HepG2 (cell line): ENCODE results near the gene SMIM36. TPM values are rescaled to one million over a fixed set of nuclear protein-coding genes. Genes with fewer than 3 reads are reported as not detected.

Experiments used
- ERF ChIP-seq: IDR thresholded peaks from 2 replicates; pipeline ENCODE4 v1.6.1; 2018; ENCODE audit warnings: missing biosample characterization, missing genetic modification reagents
- FOXJ3 ChIP-seq: sonication (generic); formaldehyde crosslinking; IDR thresholded peaks from 2 replicates; pipeline ENCODE4 v1.4.0; 2020; ENCODE audit warnings: missing genetic modification reagents, mild to moderate bottlenecking, borderline replicate concordance
- KAT7 ChIP-seq: IDR thresholded peaks from 2 replicates; pipeline ENCODE4 v1.6.1; 2018; ENCODE audit warnings: borderline replicate concordance, missing compliant biosample characterization
- KMT2A ChIP-seq: sonication (generic); formaldehyde crosslinking; IDR thresholded peaks from 2 replicates; pipeline ENCODE4 v1.4.0; 2020; ENCODE audit warnings: missing genetic modification reagents
- SP5 ChIP-seq: IDR thresholded peaks from 2 replicates; pipeline ENCODE4 v1.6.1; 2016; ENCODE audit warnings: low read depth, borderline replicate concordance
- ZBTB38 ChIP-seq: sonication (generic); formaldehyde crosslinking; IDR thresholded peaks from 2 replicates; pipeline ENCODE4 v1.5.1; 2020; ENCODE audit warnings: mild to moderate bottlenecking, missing genetic modification reagents
- ZKSCAN8 ChIP-seq: IDR thresholded peaks from 2 replicates; pipeline ENCODE4 v1.6.1; 2016; ENCODE audit warnings: borderline replicate concordance, missing genetic modification reagents, missing compliant biosample characterization
- ZNF274 ChIP-seq: sonication (generic); formaldehyde crosslinking; IDR thresholded peaks from 2 replicates; pipeline ENCODE4 v1.5.1; 2020; ENCODE audit warnings: mild to moderate bottlenecking, missing genetic modification reagents
- ZNF317 ChIP-seq: sonication (generic); formaldehyde crosslinking; IDR thresholded peaks from 2 replicates; pipeline ENCODE4 v1.5.0; 2020; ENCODE audit warnings: mild to moderate bottlenecking, missing genetic modification reagents
- ZNF326 ChIP-seq: sonication (generic); formaldehyde crosslinking; IDR thresholded peaks from 2 replicates; pipeline ENCODE4 v1.4.0; 2020; ENCODE audit warnings: missing genetic modification reagents, borderline replicate concordance
- ZNF350 ChIP-seq: sonication (generic); formaldehyde crosslinking; IDR thresholded peaks from 2 replicates; pipeline ENCODE4 v1.4.0; 2020; ENCODE audit warnings: mild to moderate bottlenecking, low read depth, missing genetic modification reagents, borderline replicate concordance
- ZNF431 ChIP-seq: sonication (generic); formaldehyde crosslinking; IDR thresholded peaks from 2 replicates; pipeline ENCODE4 v1.9.0; 2022; ENCODE audit warnings: missing genetic modification reagents, low read depth, mild to moderate bottlenecking, borderline replicate concordance
- ZSCAN31 ChIP-seq: sonication (generic); formaldehyde crosslinking; IDR thresholded peaks from 2 replicates; pipeline ENCODE4 v1.5.0; 2020; ENCODE audit warnings: low read depth, mild to moderate bottlenecking, missing genetic modification reagents
- polyA plus RNA-seq, 8 experiments: library from polyadenylated mRNA; depleted of rRNA in 3 of 8; stranded (reverse) in 7 of 8; unstranded in 1 of 8; fragments of >200 nt; fragmentation: Illumina TruSeq in 4 of 8; extraction: Trizol in 4 of 8; gene quantifications; 2 replicates each; pipeline versions ENCODE4 v1.2.1 to v1.2.3, GENCODE V29; 2011 to 2016; ENCODE audit warnings: low read depth in 4 of 8, missing spikeins in 1 of 8, mixed read lengths in 1 of 8; ENCODE audit not compliant: insufficient read depth in 1 of 8
- total RNA-seq, 5 experiments: library from RNA; depleted of rRNA; stranded (reverse); fragments of >200 nt; fragmentation: Illumina TruSeq; extraction: Trizol; gene quantifications; 2 replicates each; pipeline ENCODE4 v1.2.3, GENCODE V29; 2016; ENCODE audit warnings: low read depth in 1 of 5
- TF ChIP-seq, protein P1 (sequence below): sonication (generic); formaldehyde crosslinking; IDR thresholded peaks from 2 replicates; pipeline ENCODE4 v1.9.0; 2022; ENCODE audit warnings: missing genetic modification reagents, mild to moderate bottlenecking, borderline replicate concordance
- TF ChIP-seq, protein P2 (sequence below): sonication (generic); formaldehyde crosslinking; IDR thresholded peaks from 2 replicates; pipeline ENCODE4 v1.4.0; 2020; ENCODE audit warnings: missing genetic modification reagents
- TF ChIP-seq, protein P3 (sequence below): sonication (generic); formaldehyde crosslinking; IDR thresholded peaks from 2 replicates; pipeline ENCODE4 v1.5.1; 2020; ENCODE audit warnings: mild to moderate bottlenecking, missing genetic modification reagents, moderate library complexity

SMIM36 gene
- total and polyA plus RNA-seq, 2 of the 13 experiments (the other 11 are each of a cell fraction or from before 2014, with no cell fraction given) = not detected

DNA sequence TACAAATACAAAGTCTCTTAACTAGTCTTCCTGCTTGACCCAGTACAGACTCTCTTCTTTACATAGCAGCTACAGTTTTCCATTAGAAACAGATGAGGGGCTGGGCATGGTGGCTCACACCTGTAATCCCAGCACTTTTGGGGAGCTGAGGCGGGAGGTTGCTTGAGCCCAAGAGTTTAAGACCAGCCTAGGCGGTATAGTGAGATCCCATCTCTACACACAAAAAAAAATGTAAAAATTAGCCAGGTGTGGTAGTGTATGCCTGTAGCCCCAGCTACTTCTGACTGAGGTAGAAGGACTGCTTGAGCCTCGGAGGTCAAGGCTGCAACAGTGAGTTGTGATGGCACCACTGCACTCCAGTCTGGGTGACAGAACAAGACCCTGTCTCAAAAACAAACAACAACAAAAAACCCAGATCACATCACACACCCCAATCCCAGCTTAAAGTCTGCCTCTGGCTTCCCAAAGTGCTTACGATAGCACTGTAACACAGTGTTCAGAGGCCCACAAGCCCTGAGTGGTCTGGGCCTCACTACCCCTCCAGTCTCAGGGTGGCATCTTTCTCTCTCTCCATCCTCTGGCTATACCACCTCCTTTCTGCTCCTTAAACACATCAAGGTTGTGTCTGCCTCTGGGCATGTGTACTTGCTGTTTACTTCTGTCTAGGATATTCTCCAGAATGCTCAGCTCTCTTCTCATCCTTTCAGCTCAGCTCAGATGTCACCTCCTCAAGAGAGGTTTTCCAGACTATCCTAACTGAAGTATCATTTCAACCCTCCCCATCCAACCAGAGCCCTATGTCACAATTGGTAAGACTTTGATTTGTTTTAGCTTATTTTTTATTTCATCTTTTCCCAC lies 93.6 kb downstream of the SMIM36 start (continued):
- TF ChIP-seq ZNF350 (CRISPR knock-in tag) = peak; percentile 42; the same call in 1 of the 2 replicates
- TF ChIP-seq FOXJ3 = no peak
- peak; percentile 15; the same call in 1 of the 2 replicates for TF ChIP-seq ZSCAN31 (CRISPR knock-in tag)
- TF ChIP-seq, protein P1, sequence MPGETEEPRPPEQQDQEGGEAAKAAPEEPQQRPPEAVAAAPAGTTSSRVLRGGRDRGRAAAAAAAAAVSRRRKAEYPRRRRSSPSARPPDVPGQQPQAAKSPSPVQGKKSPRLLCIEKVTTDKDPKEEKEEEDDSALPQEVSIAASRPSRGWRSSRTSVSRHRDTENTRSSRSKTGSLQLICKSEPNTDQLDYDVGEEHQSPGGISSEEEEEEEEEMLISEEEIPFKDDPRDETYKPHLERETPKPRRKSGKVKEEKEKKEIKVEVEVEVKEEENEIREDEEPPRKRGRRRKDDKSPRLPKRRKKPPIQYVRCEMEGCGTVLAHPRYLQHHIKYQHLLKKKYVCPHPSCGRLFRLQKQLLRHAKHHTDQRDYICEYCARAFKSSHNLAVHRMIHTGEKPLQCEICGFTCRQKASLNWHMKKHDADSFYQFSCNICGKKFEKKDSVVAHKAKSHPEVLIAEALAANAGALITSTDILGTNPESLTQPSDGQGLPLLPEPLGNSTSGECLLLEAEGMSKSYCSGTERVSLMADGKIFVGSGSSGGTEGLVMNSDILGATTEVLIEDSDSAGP (CRISPR knock-in tag) = peak; percentile 18; the same call in 1 of the 2 replicates
- TF ChIP-seq SP5 (CRISPR knock-in tag) = peak; percentile 6; the same call in 1 of the 2 replicates
- TF ChIP-seq ZNF274 (CRISPR knock-in tag) = 0 out of 2 replicates have a peak, but pooled peaks have one; percentile 4
- TF ChIP-seq, protein P2, sequence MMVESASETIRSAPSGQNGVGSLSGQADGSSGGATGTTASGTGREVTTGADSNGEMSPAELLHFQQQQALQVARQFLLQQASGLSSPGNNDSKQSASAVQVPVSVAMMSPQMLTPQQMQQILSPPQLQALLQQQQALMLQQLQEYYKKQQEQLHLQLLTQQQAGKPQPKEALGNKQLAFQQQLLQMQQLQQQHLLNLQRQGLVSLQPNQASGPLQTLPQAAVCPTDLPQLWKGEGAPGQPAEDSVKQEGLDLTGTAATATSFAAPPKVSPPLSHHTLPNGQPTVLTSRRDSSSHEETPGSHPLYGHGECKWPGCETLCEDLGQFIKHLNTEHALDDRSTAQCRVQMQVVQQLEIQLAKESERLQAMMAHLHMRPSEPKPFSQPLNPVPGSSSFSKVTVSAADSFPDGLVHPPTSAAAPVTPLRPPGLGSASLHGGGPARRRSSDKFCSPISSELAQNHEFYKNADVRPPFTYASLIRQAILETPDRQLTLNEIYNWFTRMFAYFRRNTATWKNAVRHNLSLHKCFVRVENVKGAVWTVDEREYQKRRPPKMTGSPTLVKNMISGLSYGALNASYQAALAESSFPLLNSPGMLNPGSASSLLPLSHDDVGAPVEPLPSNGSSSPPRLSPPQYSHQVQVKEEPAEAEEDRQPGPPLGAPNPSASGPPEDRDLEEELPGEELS (CRISPR knock-in tag) = peak; percentile 24; the same call in 1 of the 2 replicates
- 0 out of 2 replicates have a peak, but pooled peaks have one; percentile 18 for TF ChIP-seq KAT7 (CRISPR knock-in tag)
- TF ChIP-seq KMT2A (CRISPR knock-in tag) = 0 out of 2 replicates have a peak, but pooled peaks have one; percentile 13
- TF ChIP-seq ZNF326 (CRISPR knock-in tag) = 0 out of 2 replicates have a peak, but pooled peaks have one; percentile 12
- peak; percentile 47; the same call in 1 of the 2 replicates for TF ChIP-seq ZBTB38 (CRISPR knock-in tag)
- TF ChIP-seq, protein P3, sequence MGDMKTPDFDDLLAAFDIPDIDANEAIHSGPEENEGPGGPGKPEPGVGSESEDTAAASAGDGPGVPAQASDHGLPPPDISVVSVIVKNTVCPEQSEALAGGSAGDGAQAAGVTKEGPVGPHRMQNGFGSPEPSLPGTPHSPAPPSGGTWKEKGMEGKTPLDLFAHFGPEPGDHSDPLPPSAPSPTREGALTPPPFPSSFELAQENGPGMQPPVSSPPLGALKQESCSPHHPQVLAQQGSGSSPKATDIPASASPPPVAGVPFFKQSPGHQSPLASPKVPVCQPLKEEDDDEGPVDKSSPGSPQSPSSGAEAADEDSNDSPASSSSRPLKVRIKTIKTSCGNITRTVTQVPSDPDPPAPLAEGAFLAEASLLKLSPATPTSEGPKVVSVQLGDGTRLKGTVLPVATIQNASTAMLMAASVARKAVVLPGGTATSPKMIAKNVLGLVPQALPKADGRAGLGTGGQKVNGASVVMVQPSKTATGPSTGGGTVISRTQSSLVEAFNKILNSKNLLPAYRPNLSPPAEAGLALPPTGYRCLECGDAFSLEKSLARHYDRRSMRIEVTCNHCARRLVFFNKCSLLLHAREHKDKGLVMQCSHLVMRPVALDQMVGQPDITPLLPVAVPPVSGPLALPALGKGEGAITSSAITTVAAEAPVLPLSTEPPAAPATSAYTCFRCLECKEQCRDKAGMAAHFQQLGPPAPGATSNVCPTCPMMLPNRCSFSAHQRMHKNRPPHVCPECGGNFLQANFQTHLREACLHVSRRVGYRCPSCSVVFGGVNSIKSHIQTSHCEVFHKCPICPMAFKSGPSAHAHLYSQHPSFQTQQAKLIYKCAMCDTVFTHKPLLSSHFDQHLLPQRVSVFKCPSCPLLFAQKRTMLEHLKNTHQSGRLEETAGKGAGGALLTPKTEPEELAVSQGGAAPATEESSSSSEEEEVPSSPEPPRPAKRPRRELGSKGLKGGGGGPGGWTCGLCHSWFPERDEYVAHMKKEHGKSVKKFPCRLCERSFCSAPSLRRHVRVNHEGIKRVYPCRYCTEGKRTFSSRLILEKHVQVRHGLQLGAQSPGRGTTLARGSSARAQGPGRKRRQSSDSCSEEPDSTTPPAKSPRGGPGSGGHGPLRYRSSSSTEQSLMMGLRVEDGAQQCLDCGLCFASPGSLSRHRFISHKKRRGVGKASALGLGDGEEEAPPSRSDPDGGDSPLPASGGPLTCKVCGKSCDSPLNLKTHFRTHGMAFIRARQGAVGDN = peak; percentile 22; the same call in 1 of the 2 replicates
- TF ChIP-seq ZNF317 (CRISPR knock-in tag) = peak; percentile 36; the same call in 1 of the 2 replicates
- TF ChIP-seq ZNF431 (CRISPR knock-in tag) = 0 out of 2 replicates have a peak, but pooled peaks have one; percentile 30
- 0 out of 2 replicates have a peak, but pooled peaks have one; percentile 28 for TF ChIP-seq ERF (CRISPR knock-in tag)
- 0 out of 2 replicates have a peak, but pooled peaks have one; percentile 15 for TF ChIP-seq ZKSCAN8 (CRISPR knock-in tag)
